ENCODE results near the gene RBBP7.
A peak's percentile ranks its signal among the peaks of the same experiment; 100 is the strongest.

Gene RBBP7

GRCh38 chrX:16839852-16840460 lies 30.2 kb downstream of the RBBP7 start:
- TF ChIP-seq, protein P1, sequence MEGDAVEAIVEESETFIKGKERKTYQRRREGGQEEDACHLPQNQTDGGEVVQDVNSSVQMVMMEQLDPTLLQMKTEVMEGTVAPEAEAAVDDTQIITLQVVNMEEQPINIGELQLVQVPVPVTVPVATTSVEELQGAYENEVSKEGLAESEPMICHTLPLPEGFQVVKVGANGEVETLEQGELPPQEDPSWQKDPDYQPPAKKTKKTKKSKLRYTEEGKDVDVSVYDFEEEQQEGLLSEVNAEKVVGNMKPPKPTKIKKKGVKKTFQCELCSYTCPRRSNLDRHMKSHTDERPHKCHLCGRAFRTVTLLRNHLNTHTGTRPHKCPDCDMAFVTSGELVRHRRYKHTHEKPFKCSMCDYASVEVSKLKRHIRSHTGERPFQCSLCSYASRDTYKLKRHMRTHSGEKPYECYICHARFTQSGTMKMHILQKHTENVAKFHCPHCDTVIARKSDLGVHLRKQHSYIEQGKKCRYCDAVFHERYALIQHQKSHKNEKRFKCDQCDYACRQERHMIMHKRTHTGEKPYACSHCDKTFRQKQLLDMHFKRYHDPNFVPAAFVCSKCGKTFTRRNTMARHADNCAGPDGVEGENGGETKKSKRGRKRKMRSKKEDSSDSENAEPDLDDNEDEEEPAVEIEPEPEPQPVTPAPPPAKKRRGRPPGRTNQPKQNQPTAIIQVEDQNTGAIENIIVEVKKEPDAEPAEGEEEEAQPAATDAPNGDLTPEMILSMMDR (IDR thresholded peaks at IDR 0.05): no peak
- H3K27me3 ChIP-seq (ENCODE audit: control insufficient read depth, insufficient read depth, low read length): no peaks in the 10 kb centered on the region
- no peak overlapping the region for H3K27ac ChIP-seq
- H3K9me3 ChIP-seq (ENCODE audit: control insufficient read depth, low read length): no peaks in the 10 kb centered on the region
- H3K36me3 ChIP-seq (ENCODE audit: control insufficient read depth, insufficient read depth, low read length): no peaks in the 10 kb centered on the region
- peak overlapping the region; percentile 44 for H3K4me2 ChIP-seq (ENCODE audit: low read length)
- no peak overlapping the region for H3K9ac ChIP-seq
- H3K4me3 ChIP-seq (ENCODE audit: low read depth, low read length): no peak overlapping the region
- no peak overlapping the region for H2AFZ ChIP-seq
- no peaks in the 10 kb centered on the region for H3K79me2 ChIP-seq
- peaks cover 9% of the 10 kb centered on the region for H3K4me1 ChIP-seq

- Histone ChIP-seq H3K4me2 (ENCODE audit: low read length) (no peak overlapping the region), H3K27me3 (ENCODE audit: control insufficient read depth, insufficient read depth, low read length) (no peaks in the 10 kb centered on the region), H3K79me2 (no peaks in the 10 kb centered on the region), H3K9me3 (ENCODE audit: control insufficient read depth, low read length) (no peaks in the 10 kb centered on the region), H3K9ac (no peak overlapping the region), H2AFZ (no peak overlapping the region), H3K4me1 (peaks cover 14% of the 10 kb centered on the region), H3K4me3 (ENCODE audit: low read depth, low read length) (no peak overlapping the region), H3K27ac (no peak overlapping the region), H3K36me3 (ENCODE audit: control insufficient read depth, insufficient read depth, low read length) (no peaks in the 10 kb centered on the region)
- TF ChIP-seq, protein P1 (IDR thresholded peaks at IDR 0.05): no peak
Observed at GRCh38 chrX:16839219-16839851, 30.8 kb downstream of the RBBP7 start.

GRCh38 chrX:16838202-16839066 lies 31.7 kb downstream of the RBBP7 start:
- Histone ChIP-seq H3K79me2 (no peaks in the 10 kb centered on the region), H3K4me2 (ENCODE audit: low read length) (no peak overlapping the region), H3K27me3 (ENCODE audit: control insufficient read depth, insufficient read depth, low read length) (no peaks in the 10 kb centered on the region), H3K27ac (no peak overlapping the region), H3K9me3 (ENCODE audit: control insufficient read depth, low read length) (no peaks in the 10 kb centered on the region), H3K4me1 (peaks cover 16% of the 10 kb centered on the region), H3K9ac (no peak overlapping the region), H3K4me3 (ENCODE audit: low read depth, low read length) (no peak overlapping the region), H2AFZ (no peak overlapping the region), H3K36me3 (ENCODE audit: control insufficient read depth, insufficient read depth, low read length) (no peaks in the 10 kb centered on the region)
- TF ChIP-seq, protein P1 (IDR thresholded peaks at IDR 0.05): no peak

DNA sequence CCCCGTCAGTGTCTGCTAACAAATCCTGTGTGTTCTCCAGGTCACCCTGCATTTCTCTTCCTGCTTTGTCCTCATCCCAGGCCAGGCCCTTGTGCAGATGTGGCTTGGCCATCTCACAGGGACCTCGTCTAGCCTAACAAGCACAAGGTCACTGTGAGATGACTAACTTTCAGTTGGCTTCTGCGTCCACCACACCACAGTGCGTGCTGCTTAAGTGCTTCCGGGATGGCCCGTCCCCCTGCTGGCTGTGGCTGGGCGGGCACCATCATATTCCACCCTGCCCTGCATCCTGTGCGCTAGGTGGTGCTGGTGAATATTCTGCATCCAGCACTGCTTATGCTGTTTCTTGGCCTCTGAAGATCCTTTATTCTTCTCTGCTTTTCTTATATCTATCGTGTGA lies 33.8 kb downstream of the RBBP7 start:
- Histone ChIP-seq H3K4me3 (ENCODE audit: low read depth, low read length) (no peak overlapping the region), H3K4me2 (ENCODE audit: low read length) (no peak overlapping the region), H3K36me3 (ENCODE audit: control insufficient read depth, insufficient read depth, low read length) (no peaks in the 10 kb centered on the region), H3K79me2 (no peaks in the 10 kb centered on the region), H3K9ac (no peak overlapping the region), H3K27me3 (ENCODE audit: control insufficient read depth, insufficient read depth, low read length) (no peaks in the 10 kb centered on the region), H2AFZ (no peak overlapping the region), H3K27ac (no peak overlapping the region), H3K9me3 (ENCODE audit: control insufficient read depth, low read length) (no peaks in the 10 kb centered on the region), H3K4me1 (peaks cover 16% of the 10 kb centered on the region)
- TF ChIP-seq, protein P1 (IDR thresholded peaks at IDR 0.05): peak; percentile 48
